ENCODE measurements around the gene ADCYAP1R1. TPM values are rescaled to one million over a fixed set of nuclear protein-coding genes. Genes with fewer than 3 reads are reported as not detected.

ADCYAP1R1 gene
- total and polyA plus RNA-seq, 12 donors, result 0.22 to 25.0 (median 1.5) TPM

- H3K27me3 ChIP-seq, result no peaks in the 10 kb centered on the region
- no peaks in the 10 kb centered on the region for H3K4me1 ChIP-seq (replicated peaks in 1 of 2)
- peak in 1 of 7 donors; percentile 61 for DNase-seq
- intact Hi-C loops (cut with DNase I), result no loop called here
- H3K36me3 ChIP-seq (replicated peaks in 1 of 2), result no peaks in the 10 kb centered on the region
- 80 to 93% (median 84%) methylated on average over 5 of the region's 5 CpGs for WGBS, 4 donors
- H3K4me3 ChIP-seq, result no peak overlapping the region
- H3K27ac ChIP-seq, result no peak overlapping the region
- no peaks in the 10 kb centered on the region for H3K9me3 ChIP-seq (replicated peaks in 1 of 3)
- no peak for TF ChIP-seq CTCF (IDR thresholded peaks at IDR 0.05)
- TF ChIP-seq POLR2A (IDR thresholded peaks at IDR 0.05), result no peak
Observed at GRCh38 chr7:31075086-31075405, 22.9 kb downstream of the ADCYAP1R1 start.

GRCh38 chr7:31076051-31076450 lies 23.9 kb downstream of the ADCYAP1R1 start:
- no peak for TF ChIP-seq CTCF (IDR thresholded peaks at IDR 0.05)

GRCh38 chr7:31076641-31077310 lies 24.7 kb downstream of the ADCYAP1R1 start:
- Histone ChIP-seq H3K4me3 (no peak overlapping the region), H3K9me3 (replicated peaks in 1 of 3) (no peaks in the 10 kb centered on the region), H3K27me3 (no peaks in the 10 kb centered on the region), H3K36me3 (replicated peaks in 1 of 2) (no peaks in the 10 kb centered on the region), H3K4me1 (replicated peaks in 1 of 2) (no peaks in the 10 kb centered on the region), H3K27ac (no peak overlapping the region)
- TF ChIP-seq POLR2A (IDR thresholded peaks at IDR 0.05) (no peak), CTCF (IDR thresholded peaks at IDR 0.05) (no peak)
- no peak for DNase-seq
- intact Hi-C loops (cut with DNase I), result no loop called here
- WGBS, 4 donors, result 84 to 95% (median 89%) methylated on average over 6 to 11 of the region's 11 CpGs

More at GRCh38 chr7:31076051-31076450, 23.9 kb downstream of the ADCYAP1R1 start:
- WGBS, 4 donors, result 67 to 85% (median 77%) methylated on average over 8 of the region's 8 CpGs
- H3K4me1 ChIP-seq (replicated peaks in 1 of 2), result no peaks in the 10 kb centered on the region
- no peaks in the 10 kb centered on the region for H3K36me3 ChIP-seq (replicated peaks in 1 of 2)
- H3K9me3 ChIP-seq (replicated peaks in 1 of 3), result no peaks in the 10 kb centered on the region
- DNase-seq, result no peak
- H3K27ac ChIP-seq, result no peak overlapping the region
- H3K27me3 ChIP-seq, result no peaks in the 10 kb centered on the region
- intact Hi-C loops (cut with DNase I), result no loop called here
- no peak overlapping the region for H3K4me3 ChIP-seq

GRCh38 chr7:31077484-31078362 lies 25.6 kb downstream of the ADCYAP1R1 start:
- no peak overlapping the region for H3K27ac ChIP-seq
- H3K4me3 ChIP-seq, result no peak overlapping the region
- 81 to 90% (median 85%) methylated on average over 6 to 10 of the region's 10 CpGs for WGBS, 4 donors
- no peaks in the 10 kb centered on the region for H3K36me3 ChIP-seq (replicated peaks in 1 of 2)
- intact Hi-C loops (cut with DNase I), result no loop called here
- H3K27me3 ChIP-seq, result no peaks in the 10 kb centered on the region
- DNase-seq, result no peak
- H3K4me1 ChIP-seq (replicated peaks in 1 of 2), result peaks cover 0 to 5% of the 10 kb centered on the region in 2 donors
- TF ChIP-seq POLR2A (IDR thresholded peaks at IDR 0.05), result no peak
- no peak for TF ChIP-seq CTCF (IDR thresholded peaks at IDR 0.05)
- H3K9me3 ChIP-seq (replicated peaks in 1 of 3), result no peaks in the 10 kb centered on the region

All from adrenal gland (tissue), 12 donors.